ENCODE measurements around the gene YY2. TPM values are rescaled to one million over a fixed set of nuclear protein-coding genes. Genes with fewer than 3 reads are reported as not detected.

Gene YY2
- total and polyA plus RNA-seq, 2 donors (not counting 1 experiment from before 2014, with no cell fraction given): 0.67 to 2.6 TPM

DNA sequence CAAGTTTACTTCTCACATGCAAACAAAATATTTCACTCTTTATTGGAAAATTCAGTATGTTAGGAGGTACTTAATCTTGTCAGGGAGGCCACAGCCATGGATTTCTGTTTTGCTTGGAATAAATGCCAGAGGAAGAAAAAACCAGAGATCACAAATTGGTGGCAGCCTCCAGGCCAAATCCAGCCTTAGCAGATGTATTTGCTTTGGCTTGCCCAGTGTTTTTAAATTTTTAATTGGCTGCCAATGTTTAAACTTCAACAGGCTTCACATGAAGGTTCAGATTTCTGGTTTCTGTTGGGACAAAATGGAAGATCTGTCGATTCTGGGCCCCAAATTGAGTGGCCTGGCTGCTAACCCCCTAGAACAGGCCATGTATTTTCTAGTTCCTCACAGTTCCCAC, 19.2 kb downstream of the YY2 start:
- intact Hi-C loops (cut with micrococcal nuclease): no loop called here
- Histone ChIP-seq H3K27me3 (replicated peaks in 1 of 4; ENCODE audit: control extremely low read depth in 1 of 4, control insufficient read depth in 3 of 4, insufficient read depth in 4 of 4, low read length in 3 of 4) (no peaks in the 10 kb centered on the region), H3K9ac (ENCODE audit: low read length) (no peak overlapping the region), H4K20me1 (ENCODE audit: control insufficient read depth, insufficient read depth, low read length, poor library complexity, severe bottlenecking) (no peaks in the 10 kb centered on the region), H3K79me2 (ENCODE audit: control insufficient read depth, insufficient read depth, low read length) (no peaks in the 10 kb centered on the region), H3K9me3 (ENCODE audit: control extremely low read depth in 1 of 3, control insufficient read depth in 2 of 3, insufficient read depth in 1 of 3, low read length in 2 of 3) (no peaks in the 10 kb centered on the region), H3K4me2 (replicated peaks; ENCODE audit: low read depth, low read length, poor library complexity, severe bottlenecking) (no peak overlapping the region), H2AFZ (ENCODE audit: insufficient read depth, low read depth, low read length, poor library complexity, severe bottlenecking) (no peak overlapping the region), H3K4me1 (ENCODE audit: control insufficient read depth in 2 of 2, insufficient read depth in 2 of 2, low read length in 2 of 2) (no peaks in the 10 kb centered on the region), H3K27ac (ENCODE audit: low read length in 2 of 2) (no peak overlapping the region), H3K4me3 (ENCODE audit: control extremely low read depth in 1 of 5, extremely low read depth in 1 of 5, insufficient read depth in 1 of 5, low read depth in 2 of 5, low read length in 4 of 5) (no peak overlapping the region), H3K36me3 (replicated peaks in 1 of 2; ENCODE audit: control extremely low read depth in 1 of 2, control insufficient read depth in 1 of 2, extremely low read depth in 1 of 2, insufficient read depth in 2 of 2, low read length in 1 of 2) (peaks cover 0 to 3% of the 10 kb centered on the region in 2 experiments)
- no peak for ATAC-seq (ENCODE audit: low read depth)
- POLR2A ChIA-PET: no interaction called here
- H3K4me1 Mint-ChIP-seq: no peaks in the 10 kb centered on the region
- CTCF ChIA-PET: no interaction called here
- no peak overlapping the region for H3K4me3 Mint-ChIP-seq
- DNase-seq: no peak
- no peak overlapping the region for H3K27ac Mint-ChIP-seq
- WGBS (ENCODE audit: insufficient coverage): 100% methylated on average over 1 of the region's 1 CpG
- no peaks in the 10 kb centered on the region for H3K9me3 Mint-ChIP-seq (ENCODE audit: insufficient read depth)
- no peak for TF ChIP-seq EZH2 (IDR thresholded peaks at IDR 0.05; ENCODE audit: borderline replicate concordance, insufficient read depth, low read depth, low read length, poor library complexity, severe bottlenecking)
- TF ChIP-seq CTCF (IDR thresholded peaks at IDR 0.05): no peak
- H3K27me3 Mint-ChIP-seq: no peaks in the 10 kb centered on the region

DNA sequence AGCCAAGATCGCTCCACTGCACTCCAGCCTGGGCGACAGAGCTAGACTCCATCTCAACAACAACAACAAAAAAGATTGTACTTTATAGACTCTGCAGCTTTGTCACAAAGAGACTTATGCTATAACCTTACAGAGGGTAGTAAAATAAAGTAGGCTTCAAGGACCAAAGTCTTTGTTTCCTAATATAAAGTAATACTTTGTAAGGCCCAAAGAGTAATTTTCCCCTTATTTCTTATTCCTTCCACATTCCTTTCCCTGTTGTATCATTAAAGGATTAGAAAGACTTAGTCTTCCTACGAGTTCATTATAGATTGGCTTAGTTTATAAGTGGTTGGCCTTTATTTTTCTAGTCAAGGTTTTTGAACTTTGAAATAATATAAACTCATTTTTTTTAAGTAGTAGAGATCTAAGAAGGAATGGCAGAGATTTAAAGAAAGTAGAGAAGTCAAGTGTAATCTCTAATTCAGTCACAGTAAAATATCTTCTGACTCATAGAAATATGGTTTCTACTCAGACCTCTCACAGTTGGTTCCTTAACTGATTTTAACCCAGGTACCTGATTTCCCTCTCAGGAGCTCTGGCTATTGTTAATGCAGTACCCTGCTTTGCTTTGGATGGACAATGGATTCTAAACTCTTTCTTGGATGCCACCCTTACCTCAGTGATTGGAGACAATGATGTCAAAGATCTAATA, 26.2 kb downstream of the YY2 start:
- ChIA-PET POLR2A (no interaction called here), CTCF (no interaction called here)
- H3K9me3 Mint-ChIP-seq (ENCODE audit: insufficient read depth): no peaks in the 10 kb centered on the region
- DNase-seq (no peak), ATAC-seq (ENCODE audit: low read depth) (no peak)
- Histone ChIP-seq H3K27me3 (replicated peaks in 1 of 4; ENCODE audit: control extremely low read depth in 1 of 4, control insufficient read depth in 3 of 4, insufficient read depth in 4 of 4, low read length in 3 of 4) (no peaks in the 10 kb centered on the region), H3K9me3 (ENCODE audit: control extremely low read depth in 1 of 3, control insufficient read depth in 2 of 3, insufficient read depth in 1 of 3, low read length in 2 of 3) (no peaks in the 10 kb centered on the region), H2AFZ (ENCODE audit: insufficient read depth, low read depth, low read length, poor library complexity, severe bottlenecking) (no peak overlapping the region), H4K20me1 (ENCODE audit: control insufficient read depth, insufficient read depth, low read length, poor library complexity, severe bottlenecking) (no peaks in the 10 kb centered on the region), H3K36me3 (replicated peaks in 1 of 2; ENCODE audit: control extremely low read depth in 1 of 2, control insufficient read depth in 1 of 2, extremely low read depth in 1 of 2, insufficient read depth in 2 of 2, low read length in 1 of 2) (peaks cover 0 to 5% of the 10 kb centered on the region in 2 experiments), H3K4me2 (replicated peaks; ENCODE audit: low read depth, low read length, poor library complexity, severe bottlenecking) (no peak overlapping the region), H3K27ac (ENCODE audit: low read length in 2 of 2) (no peak overlapping the region), H3K79me2 (ENCODE audit: control insufficient read depth, insufficient read depth, low read length) (no peaks in the 10 kb centered on the region), H3K9ac (ENCODE audit: low read length) (no peak overlapping the region), H3K4me1 (ENCODE audit: control insufficient read depth in 2 of 2, insufficient read depth in 2 of 2, low read length in 2 of 2) (no peaks in the 10 kb centered on the region), H3K4me3 (ENCODE audit: control extremely low read depth in 1 of 5, extremely low read depth in 1 of 5, insufficient read depth in 1 of 5, low read depth in 2 of 5, low read length in 4 of 5) (no peak overlapping the region)
- TF ChIP-seq EZH2 (IDR thresholded peaks at IDR 0.05; ENCODE audit: borderline replicate concordance, insufficient read depth, low read depth, low read length, poor library complexity, severe bottlenecking) (no peak), CTCF (IDR thresholded peaks at IDR 0.05) (no peak)
- intact Hi-C loops (cut with micrococcal nuclease): no loop called here
- no peaks in the 10 kb centered on the region for H3K27me3 Mint-ChIP-seq
- no peak overlapping the region for H3K4me3 Mint-ChIP-seq
- no peak overlapping the region for H3K27ac Mint-ChIP-seq
- no CpG with 5 or more reads among the region's 3 CpGs for WGBS (ENCODE audit: insufficient coverage)
- H3K4me1 Mint-ChIP-seq: no peaks in the 10 kb centered on the region

Data from B cell (primary cell).